GM06990 (cell line): Measurements from ENCODE around the gene GNA12.

Source experiments
- DNase-seq: peaks from one replicate; pipeline ENCODE4 v3.0.0-alpha.2; 2011; ENCODE audit not compliant: insufficient read length; ENCODE audit errors: extremely low read depth
- H3K27me3 ChIP-seq: replicated peaks from 2 replicates; pipeline ENCODE4 v1.6.0; 2011; ENCODE audit warnings: low read length; ENCODE audit not compliant: control insufficient read depth, insufficient read depth
- H3K36me3 ChIP-seq: 2 replicates; pipeline ENCODE4 v1.5.1; 2011; ENCODE audit warnings: low read length; ENCODE audit not compliant: control insufficient read depth, insufficient read depth
- H3K4me3 ChIP-seq: replicated peaks from 2 replicates; pipeline ENCODE4 v1.5.1; 2011; ENCODE audit warnings: low read depth, mild to moderate bottlenecking, control low read depth, low read length
- TF ChIP-seq, protein P1 (sequence below): IDR thresholded peaks from 2 replicates; pipeline ENCODE4 v1.5.1; 2011; ENCODE audit warnings: low read length, control low read depth, mild to moderate bottlenecking, inconsistent platforms; ENCODE audit not compliant: insufficient read depth, poor library complexity, severe bottlenecking

The GNA12 gene

DNA sequence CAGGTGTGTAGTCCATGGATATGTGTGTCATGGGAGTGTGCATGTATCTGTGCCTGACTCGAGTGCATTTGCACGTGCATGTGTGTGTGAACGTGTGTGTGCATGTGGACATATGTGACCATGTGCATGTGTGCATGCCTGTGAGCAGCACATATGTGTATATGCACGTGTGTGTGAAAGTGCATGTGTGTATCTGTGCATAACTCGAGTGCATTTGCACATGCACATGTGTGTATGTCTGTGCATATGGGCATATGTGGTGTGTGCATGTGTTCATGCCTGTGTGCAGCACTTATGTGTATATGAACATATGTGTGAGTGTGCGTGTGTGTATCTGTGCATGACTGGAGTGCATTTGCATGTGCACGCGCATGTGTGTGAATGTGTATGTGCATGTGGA lies 35.2 kb upstream of the GNA12 start:
- no peak overlapping the region for H3K4me3 ChIP-seq
- no peak for DNase-seq
- no peaks in the 10 kb centered on the region for H3K27me3 ChIP-seq
- no peaks in the 10 kb centered on the region for H3K36me3 ChIP-seq
- TF ChIP-seq, protein P1, sequence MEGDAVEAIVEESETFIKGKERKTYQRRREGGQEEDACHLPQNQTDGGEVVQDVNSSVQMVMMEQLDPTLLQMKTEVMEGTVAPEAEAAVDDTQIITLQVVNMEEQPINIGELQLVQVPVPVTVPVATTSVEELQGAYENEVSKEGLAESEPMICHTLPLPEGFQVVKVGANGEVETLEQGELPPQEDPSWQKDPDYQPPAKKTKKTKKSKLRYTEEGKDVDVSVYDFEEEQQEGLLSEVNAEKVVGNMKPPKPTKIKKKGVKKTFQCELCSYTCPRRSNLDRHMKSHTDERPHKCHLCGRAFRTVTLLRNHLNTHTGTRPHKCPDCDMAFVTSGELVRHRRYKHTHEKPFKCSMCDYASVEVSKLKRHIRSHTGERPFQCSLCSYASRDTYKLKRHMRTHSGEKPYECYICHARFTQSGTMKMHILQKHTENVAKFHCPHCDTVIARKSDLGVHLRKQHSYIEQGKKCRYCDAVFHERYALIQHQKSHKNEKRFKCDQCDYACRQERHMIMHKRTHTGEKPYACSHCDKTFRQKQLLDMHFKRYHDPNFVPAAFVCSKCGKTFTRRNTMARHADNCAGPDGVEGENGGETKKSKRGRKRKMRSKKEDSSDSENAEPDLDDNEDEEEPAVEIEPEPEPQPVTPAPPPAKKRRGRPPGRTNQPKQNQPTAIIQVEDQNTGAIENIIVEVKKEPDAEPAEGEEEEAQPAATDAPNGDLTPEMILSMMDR, result no peak

DNA sequence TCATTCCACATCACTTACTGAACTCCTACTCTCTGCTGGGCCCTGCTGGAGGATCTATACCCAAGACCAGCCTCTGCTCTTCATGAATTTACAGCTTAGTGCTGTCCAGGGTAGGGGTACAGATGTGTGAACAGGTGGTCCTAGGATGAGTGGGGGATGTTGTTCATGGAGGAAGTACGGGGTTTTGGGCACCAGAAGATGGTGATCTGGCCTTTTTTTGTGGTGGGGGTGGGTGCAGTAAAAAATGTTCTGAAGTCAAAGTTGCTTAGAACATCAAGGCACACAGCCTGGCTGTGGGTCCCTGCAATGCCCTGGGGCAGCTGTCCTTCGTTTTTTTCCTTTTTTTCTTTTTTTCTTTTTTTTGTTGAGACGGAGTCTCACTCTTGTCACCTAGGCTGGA lies 34.2 kb upstream of the GNA12 start:
- Histone ChIP-seq H3K4me3 (no peak overlapping the region), H3K36me3 (no peaks in the 10 kb centered on the region), H3K27me3 (no peaks in the 10 kb centered on the region)
- TF ChIP-seq, protein P1, result no peak
- DNase-seq, result no peak

DNA sequence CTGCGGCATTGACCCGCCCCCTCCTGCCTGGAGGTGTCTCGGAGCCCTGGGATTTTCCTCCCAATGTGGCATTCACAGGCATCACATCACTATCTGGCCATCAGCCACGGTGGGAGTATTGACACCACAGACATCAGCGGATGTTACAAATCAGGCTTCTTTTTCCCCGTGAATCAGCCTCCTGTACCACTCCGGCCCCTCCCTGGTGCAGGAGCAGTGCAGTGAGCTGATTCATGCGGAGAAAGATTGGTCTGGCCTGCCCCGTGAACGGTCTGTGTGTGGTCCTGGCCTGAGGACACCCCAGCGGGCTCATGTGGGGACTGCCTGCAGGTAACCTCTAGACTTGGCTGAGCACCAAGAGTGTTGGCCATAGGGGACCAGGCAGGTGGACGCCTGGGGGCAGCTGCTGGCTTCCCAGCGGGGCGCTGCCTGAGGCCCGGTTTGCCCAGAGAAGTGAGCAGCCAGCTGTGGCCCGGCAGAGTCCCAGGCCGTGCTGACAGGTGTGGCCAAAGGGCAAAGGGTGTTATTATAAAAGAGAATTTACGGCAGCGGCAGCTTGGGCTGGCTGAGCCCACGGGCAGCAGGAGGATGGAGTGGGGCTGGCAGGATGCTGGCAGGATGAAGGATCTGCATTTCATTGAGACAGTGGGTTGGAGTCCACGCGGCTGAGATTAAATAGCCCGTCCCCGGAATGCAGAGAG lies 32.1 kb upstream of the GNA12 start:
- no peak for DNase-seq
- no peaks in the 10 kb centered on the region for H3K36me3 ChIP-seq
- TF ChIP-seq, protein P1, result no peak
- no peak overlapping the region for H3K4me3 ChIP-seq
- H3K27me3 ChIP-seq, result no peaks in the 10 kb centered on the region

DNA sequence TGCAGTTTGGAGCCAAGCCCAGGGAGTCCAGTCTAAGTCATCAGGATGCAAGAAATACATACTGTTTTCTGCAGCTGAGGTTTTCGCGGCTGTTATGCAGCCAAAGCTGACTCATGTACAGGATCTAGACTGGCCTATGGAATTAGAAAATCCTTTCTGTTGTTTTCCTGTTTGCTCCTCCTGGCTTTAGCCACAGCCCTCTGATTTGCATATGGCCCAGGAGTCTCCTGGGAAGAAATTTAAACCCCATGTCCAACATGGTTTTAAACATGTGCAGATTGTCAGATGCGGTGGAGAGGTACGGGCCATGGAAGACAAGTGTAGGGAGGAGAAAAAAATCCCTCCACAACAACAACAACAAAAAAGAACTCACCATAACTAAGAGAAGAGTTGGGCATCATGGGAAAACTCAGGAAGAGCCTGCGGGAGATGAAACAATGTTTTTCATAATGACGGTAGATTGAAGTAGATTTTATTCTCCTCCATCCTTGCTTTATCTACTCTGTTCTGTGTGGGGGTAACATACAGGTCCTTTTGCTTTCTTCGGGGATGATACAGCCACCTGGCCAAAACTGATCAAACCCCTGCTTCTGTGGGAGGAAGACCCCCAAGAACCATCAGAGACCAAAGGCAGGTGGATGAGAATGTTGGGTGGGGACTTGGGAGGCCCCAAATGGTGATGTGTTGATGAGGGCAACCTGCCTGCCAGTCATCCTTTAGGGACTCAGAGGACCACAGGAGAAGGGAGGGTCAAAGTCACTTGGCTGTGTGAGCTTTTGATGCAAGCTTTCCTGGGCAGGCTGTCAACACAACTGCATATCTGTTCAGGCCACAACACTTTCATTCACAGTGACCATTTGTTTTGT lies 29.8 kb upstream of the GNA12 start:
- Histone ChIP-seq H3K4me3 (no peak overlapping the region), H3K36me3 (no peaks in the 10 kb centered on the region), H3K27me3 (no peaks in the 10 kb centered on the region)
- TF ChIP-seq, protein P1, result no peak
- DNase-seq, result no peak

DNA sequence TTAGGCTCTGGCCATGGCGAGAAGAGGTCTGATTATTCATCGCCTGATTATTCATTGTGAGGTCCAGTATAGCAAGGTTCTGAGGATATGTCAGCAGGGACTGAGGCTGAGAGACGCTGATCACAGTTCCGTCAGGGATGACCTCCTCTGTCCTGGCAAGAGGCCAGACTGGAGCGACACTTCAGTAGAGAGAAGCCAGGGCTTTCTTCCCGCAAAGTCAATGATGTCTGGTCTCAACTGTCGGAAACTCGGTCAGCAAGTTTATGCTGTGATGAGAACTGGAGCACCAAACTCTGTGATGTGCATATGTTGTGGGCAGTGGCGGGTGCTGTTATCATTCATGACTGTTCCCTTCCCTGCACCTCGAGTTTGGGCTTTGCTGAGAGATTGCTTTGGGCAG lies 29.0 kb upstream of the GNA12 start:
- TF ChIP-seq, protein P1, result no peak
- DNase-seq, result no peak
- Histone ChIP-seq H3K4me3 (no peak overlapping the region), H3K36me3 (no peaks in the 10 kb centered on the region), H3K27me3 (no peaks in the 10 kb centered on the region)
